ENCODE results near the gene CAMKK1. TPM values are rescaled to one million over a fixed set of nuclear protein-coding genes. Genes with fewer than 3 reads are reported as not detected.

The CAMKK1 gene
- total and polyA plus RNA-seq, 2 donors (not counting 3 experiments of a cell fraction or from before 2014, with no cell fraction given) = 4.5 to 6.1 TPM

- Histone ChIP-seq H3K9me3 (replicated peaks; ENCODE audit: control insufficient read depth, insufficient read depth, low read length) (no peaks in the 10 kb centered on the region), H4K20me1 (replicated peaks; ENCODE audit: control insufficient read depth, extremely low read depth, insufficient read depth, low read length) (no peaks in the 10 kb centered on the region), H3K27ac (ENCODE audit: insufficient read depth, low read depth, low read length) (no peak overlapping the region), H2AFZ (ENCODE audit: low read depth, low read length) (no peak overlapping the region), H3K4me3 (replicated peaks in 1 of 3; ENCODE audit: insufficient read depth in 1 of 3, low read depth in 1 of 3, low read length in 3 of 3) (no peak overlapping the region), H3K4me2 (ENCODE audit: insufficient read depth, low read length) (no peak overlapping the region), H3K27me3 (ENCODE audit: control insufficient read depth in 2 of 2, insufficient read depth in 2 of 2, low read length in 2 of 2) (no peaks in the 10 kb centered on the region), H3K36me3 (ENCODE audit: control insufficient read depth in 2 of 2, extremely low read depth in 1 of 2, insufficient read depth in 2 of 2, low read length in 2 of 2) (peaks cover 0 to 5% of the 10 kb centered on the region in 2 experiments), H3K9ac (replicated peaks; ENCODE audit: extremely low read depth, insufficient read depth, low read length) (no peak overlapping the region), H3K79me2 (ENCODE audit: control insufficient read depth, insufficient read depth, low read length) (no peaks in the 10 kb centered on the region), H3K4me1 (ENCODE audit: control insufficient read depth, extremely low read depth, insufficient read depth, low read length) (no peaks in the 10 kb centered on the region), H3K9me1 (replicated peaks; ENCODE audit: control insufficient read depth, extremely low read depth, insufficient read depth, low read length) (no peaks in the 10 kb centered on the region)
- no peak for DNase-seq (ENCODE audit: low read depth, low spot score)
- intact Hi-C loops (cut with micrococcal nuclease) (loop anchor here (2.0 kb wide), 1 partner anchor 28 kb away; the partner anchor contains the start of gene CAMKK1), dilution Hi-C loops (cut with MboI; ENCODE audit: extremely low pct_ligation_motif_present, low sequenced_read_pairs) (no loop called here)
- BruUV-seq (replicated peaks) = no TSS peak
- TF ChIP-seq EZH2 (IDR thresholded peaks at IDR 0.05; ENCODE audit: borderline replicate concordance, low read depth, low read length, severe bottlenecking) = no peak
- TF ChIP-seq POLR2AphosphoS5 (IDR thresholded peaks at IDR 0.05; ENCODE audit: insufficient read depth, low read depth, low read length) = no peak
- no peak for TF ChIP-seq CTCF (IDR thresholded peaks at IDR 0.05; ENCODE audit: extremely low read depth in 1 of 2, insufficient read depth in 1 of 2, low read depth in 1 of 2, low read length in 2 of 2)
- no peak for TF ChIP-seq FOS (IDR thresholded peaks at IDR 0.05; ENCODE audit: borderline replicate concordance, insufficient read depth, low read length)
- TF ChIP-seq, protein P1, sequence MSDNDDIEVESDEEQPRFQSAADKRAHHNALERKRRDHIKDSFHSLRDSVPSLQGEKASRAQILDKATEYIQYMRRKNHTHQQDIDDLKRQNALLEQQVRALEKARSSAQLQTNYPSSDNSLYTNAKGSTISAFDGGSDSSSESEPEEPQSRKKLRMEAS (IDR thresholded peaks at IDR 0.05; ENCODE audit: insufficient read depth, insufficient read length) = no peak
- TF ChIP-seq JUN (IDR thresholded peaks at IDR 0.05; ENCODE audit: borderline replicate concordance, insufficient read depth, insufficient read length, low read depth) = no peak
- no peak for TF ChIP-seq POLR2A (IDR thresholded peaks at IDR 0.05; ENCODE audit: low read depth, low read length)
- TF ChIP-seq MYC (IDR thresholded peaks at IDR 0.05; ENCODE audit: low read depth, low read length) = no peak
- TF ChIP-seq GATA2 (IDR thresholded peaks at IDR 0.05; ENCODE audit: insufficient read depth, insufficient read length, low read depth, low read length) = no peak
- ChIA-PET POLR2A (no interaction called here), CTCF (interaction anchor here (1.2 to 2.8 kb wide), 8 partner anchors 20 to 127 kb away, joined by 3 to 13 read pairs (median 4); no protein-coding TSS in a partner anchor)
- no peak for FAIRE-seq
These were observed 27.7 kb downstream of the CAMKK1 start for GRCh38 chr17:3865176-3865575.

Measured in endothelial cell of umbilical vein (primary cell).